Measurements from ENCODE around the gene CCSER1. TPM values are rescaled to one million over a fixed set of nuclear protein-coding genes. Genes with fewer than 3 reads are reported as not detected.

CCSER1 gene
- total and polyA plus RNA-seq, 4 donors, result 0.61 to 23.0 (median 3.8) TPM

DNA sequence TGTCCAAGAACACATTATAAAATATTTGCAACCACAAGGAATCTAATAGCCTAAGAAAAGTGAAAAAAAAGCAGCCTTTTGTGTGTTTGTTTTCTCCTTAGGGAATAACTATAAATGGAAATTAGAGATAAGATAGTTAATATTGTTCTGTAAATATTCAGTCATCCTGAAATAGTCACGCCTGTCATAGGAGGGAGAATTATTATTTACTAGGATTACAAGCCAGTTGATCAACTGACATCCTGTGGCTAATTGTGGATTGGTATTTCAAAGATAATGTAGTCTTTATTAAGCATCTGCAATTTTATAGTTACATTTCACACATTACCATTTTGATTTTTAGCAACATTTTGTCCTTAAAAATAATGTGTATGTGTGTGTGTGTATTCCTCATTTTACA is 118.6 kb downstream of the CCSER1 start:
- 68 to 71% methylated on average over 1 of the region's 1 CpG for WGBS, 2 donors
- no peaks in the 10 kb centered on the region for H3K9me3 ChIP-seq (ENCODE audit: control insufficient read depth in 4 of 4, insufficient read depth in 3 of 4, low read length in 3 of 4)
- DNase-seq (no peak), ATAC-seq (ENCODE audit: insufficient read depth, low FRiP score) (no peak)
- no peaks in the 10 kb centered on the region for H3K36me3 ChIP-seq (ENCODE audit: control insufficient read depth in 4 of 4, insufficient read depth in 4 of 4, low read length in 4 of 4)
- H3K27ac ChIP-seq (ENCODE audit: low read depth in 1 of 2, low read length in 1 of 2), result no peak overlapping the region
- TF ChIP-seq, protein P1, sequence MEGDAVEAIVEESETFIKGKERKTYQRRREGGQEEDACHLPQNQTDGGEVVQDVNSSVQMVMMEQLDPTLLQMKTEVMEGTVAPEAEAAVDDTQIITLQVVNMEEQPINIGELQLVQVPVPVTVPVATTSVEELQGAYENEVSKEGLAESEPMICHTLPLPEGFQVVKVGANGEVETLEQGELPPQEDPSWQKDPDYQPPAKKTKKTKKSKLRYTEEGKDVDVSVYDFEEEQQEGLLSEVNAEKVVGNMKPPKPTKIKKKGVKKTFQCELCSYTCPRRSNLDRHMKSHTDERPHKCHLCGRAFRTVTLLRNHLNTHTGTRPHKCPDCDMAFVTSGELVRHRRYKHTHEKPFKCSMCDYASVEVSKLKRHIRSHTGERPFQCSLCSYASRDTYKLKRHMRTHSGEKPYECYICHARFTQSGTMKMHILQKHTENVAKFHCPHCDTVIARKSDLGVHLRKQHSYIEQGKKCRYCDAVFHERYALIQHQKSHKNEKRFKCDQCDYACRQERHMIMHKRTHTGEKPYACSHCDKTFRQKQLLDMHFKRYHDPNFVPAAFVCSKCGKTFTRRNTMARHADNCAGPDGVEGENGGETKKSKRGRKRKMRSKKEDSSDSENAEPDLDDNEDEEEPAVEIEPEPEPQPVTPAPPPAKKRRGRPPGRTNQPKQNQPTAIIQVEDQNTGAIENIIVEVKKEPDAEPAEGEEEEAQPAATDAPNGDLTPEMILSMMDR (IDR thresholded peaks at IDR 0.05; ENCODE audit: control extremely low read depth, extremely low read depth), result no peak
- H3K9ac ChIP-seq (ENCODE audit: insufficient read depth in 1 of 2, low read length in 2 of 2), result no peak overlapping the region
- H3K4me1 ChIP-seq (ENCODE audit: control insufficient read depth in 5 of 5, insufficient read depth in 5 of 5, low read length in 5 of 5), result peaks cover 0 to 4% (median 0%) of the 10 kb centered on the region in 5 donors
- no peak overlapping the region for H3K4me3 ChIP-seq
- H3K27me3 ChIP-seq (ENCODE audit: control insufficient read depth in 3 of 3, insufficient read depth in 3 of 3, low read length in 2 of 3), result no peaks in the 10 kb centered on the region

DNA sequence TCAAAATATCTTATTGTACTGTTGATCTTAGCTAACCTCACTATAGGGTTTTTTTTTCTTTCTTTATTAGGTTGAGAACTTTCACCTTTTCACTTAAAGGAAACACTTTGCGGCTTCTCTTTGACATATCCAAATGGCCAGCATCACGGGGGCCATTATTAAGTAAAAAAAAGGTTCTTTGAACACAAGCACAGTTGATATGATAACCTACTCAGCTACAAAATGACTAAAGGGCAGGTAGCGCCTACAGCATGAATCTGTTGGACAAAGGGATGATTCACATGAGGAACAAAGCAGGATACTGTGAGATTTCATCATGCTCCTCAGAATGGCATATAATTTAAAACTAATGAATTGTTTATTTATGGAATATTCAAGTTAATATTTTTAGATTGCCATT is 119.6 kb downstream of the CCSER1 start:
- DNase-seq, result no peak
- Histone ChIP-seq H3K4me1 (ENCODE audit: control insufficient read depth in 5 of 5, insufficient read depth in 5 of 5, low read length in 5 of 5) (peaks cover 0 to 4% (median 0%) of the 10 kb centered on the region in 5 donors), H3K27me3 (ENCODE audit: control insufficient read depth in 3 of 3, insufficient read depth in 3 of 3, low read length in 2 of 3) (no peaks in the 10 kb centered on the region), H3K4me3 (no peak overlapping the region), H3K9me3 (ENCODE audit: control insufficient read depth in 4 of 4, insufficient read depth in 3 of 4, low read length in 3 of 4) (no peaks in the 10 kb centered on the region), H3K9ac (ENCODE audit: insufficient read depth in 1 of 2, low read length in 2 of 2) (no peak overlapping the region), H3K27ac (ENCODE audit: low read depth in 1 of 2, low read length in 1 of 2) (no peak overlapping the region), H3K36me3 (ENCODE audit: control insufficient read depth in 4 of 4, insufficient read depth in 4 of 4, low read length in 4 of 4) (no peaks in the 10 kb centered on the region)
- 88 to 94% methylated on average over 3 of the region's 3 CpGs for WGBS, 2 donors
- TF ChIP-seq, protein P1 (IDR thresholded peaks at IDR 0.05; ENCODE audit: control extremely low read depth, extremely low read depth), result no peak
- no peak for ATAC-seq (ENCODE audit: insufficient read depth, low FRiP score)

DNA sequence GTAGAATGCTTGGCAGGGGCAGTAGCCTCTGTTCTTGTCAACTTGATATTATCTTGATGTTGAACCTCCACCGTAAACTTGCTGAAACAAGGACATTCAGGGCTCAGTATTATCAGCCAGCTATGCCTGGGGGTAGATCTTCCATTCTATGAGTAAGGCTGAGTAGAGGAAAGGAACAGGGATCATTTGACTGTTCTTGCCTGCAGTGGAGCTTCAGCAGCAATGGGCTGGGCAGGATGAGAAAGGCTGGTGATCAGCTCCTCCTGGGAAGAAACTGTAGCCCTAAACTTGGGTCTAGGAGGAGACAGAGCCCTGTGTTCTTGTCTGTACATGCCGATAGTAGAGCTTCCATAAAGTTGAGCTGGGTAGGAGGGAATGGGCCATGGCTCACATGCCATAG is 127.2 kb downstream of the CCSER1 start:
- TF ChIP-seq, protein P1 (IDR thresholded peaks at IDR 0.05; ENCODE audit: control extremely low read depth, extremely low read depth), result no peak
- no peak for ATAC-seq (ENCODE audit: insufficient read depth, low FRiP score)
- H3K36me3 ChIP-seq (ENCODE audit: control insufficient read depth in 4 of 4, insufficient read depth in 4 of 4, low read length in 4 of 4), result no peaks in the 10 kb centered on the region
- no peaks in the 10 kb centered on the region for H3K9me3 ChIP-seq (ENCODE audit: control insufficient read depth in 4 of 4, insufficient read depth in 3 of 4, low read length in 3 of 4)
- no peak overlapping the region for H3K9ac ChIP-seq (ENCODE audit: insufficient read depth in 1 of 2, low read length in 2 of 2)
- no peak overlapping the region for H3K27ac ChIP-seq (ENCODE audit: low read depth in 1 of 2, low read length in 1 of 2)
- no peak overlapping the region for H3K4me3 ChIP-seq
- H3K4me1 ChIP-seq (ENCODE audit: control insufficient read depth in 5 of 5, insufficient read depth in 5 of 5, low read length in 5 of 5), result no peaks in the 10 kb centered on the region
- no peak for DNase-seq
- H3K27me3 ChIP-seq (ENCODE audit: control insufficient read depth in 3 of 3, insufficient read depth in 3 of 3, low read length in 2 of 3), result no peaks in the 10 kb centered on the region
- WGBS, 2 donors, result 90 to 92% methylated on average over 2 of the region's 2 CpGs

DNA sequence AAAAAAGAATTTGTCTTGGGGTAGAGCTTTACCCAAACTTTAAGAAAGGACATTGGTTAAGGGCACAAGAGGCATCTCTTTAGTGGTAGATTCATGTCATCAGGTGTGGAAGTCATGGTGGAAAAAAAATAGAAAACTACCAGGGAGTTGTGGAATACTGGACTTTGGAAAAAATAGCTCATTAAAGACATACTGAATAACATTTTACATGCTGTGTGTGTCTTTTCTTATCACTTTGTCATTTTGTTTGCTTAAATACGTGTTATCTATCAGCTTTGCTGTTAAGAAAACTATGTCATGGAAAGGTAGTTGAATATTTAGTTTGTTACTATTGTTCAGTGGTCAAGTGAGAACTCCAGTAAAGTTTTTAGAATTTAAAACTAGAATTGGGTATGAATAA is 147.0 kb downstream of the CCSER1 start:
- Histone ChIP-seq H3K9ac (ENCODE audit: insufficient read depth in 1 of 2, low read length in 2 of 2) (no peak overlapping the region), H3K27ac (ENCODE audit: low read depth in 1 of 2, low read length in 1 of 2) (no peak overlapping the region)
- no peak for ATAC-seq (ENCODE audit: insufficient read depth, low FRiP score)

More for the DNA sequence above, 147.0 kb downstream of the CCSER1 start:
- DNase-seq, result no peak
- no peaks in the 10 kb centered on the region for H3K27me3 ChIP-seq (ENCODE audit: control insufficient read depth in 3 of 3, insufficient read depth in 3 of 3, low read length in 2 of 3)
- H3K36me3 ChIP-seq (ENCODE audit: control insufficient read depth in 4 of 4, insufficient read depth in 4 of 4, low read length in 4 of 4), result no peaks in the 10 kb centered on the region
- H3K4me3 ChIP-seq, result no peak overlapping the region
- H3K4me1 ChIP-seq (ENCODE audit: control insufficient read depth in 5 of 5, insufficient read depth in 5 of 5, low read length in 5 of 5), result no peaks in the 10 kb centered on the region
- peaks cover 0 to 3% (median 0%) of the 10 kb centered on the region in 4 donors for H3K9me3 ChIP-seq (ENCODE audit: control insufficient read depth in 4 of 4, insufficient read depth in 3 of 4, low read length in 3 of 4)
- 53 to 74% methylated on average over 1 of the region's 1 CpG for WGBS, 2 donors
- TF ChIP-seq, protein P1 (IDR thresholded peaks at IDR 0.05; ENCODE audit: control extremely low read depth, extremely low read depth), result no peak
